NB4 (cell line): ENCODE measurements around the gene SAMD13.

ENCODE experiments used
- DNase-seq: peaks from one replicate; pipeline ENCODE4 v3.0.0; 2010; ENCODE audit warnings: low read depth
- H3K4me3 ChIP-seq: one replicate; pipeline ENCODE4 v1.5.1; 2011; ENCODE audit warnings: mild to moderate bottlenecking, low read depth, low read length, moderate library complexity
- CTCF ChIP-seq: IDR thresholded peaks from one replicate; pipeline ENCODE4 v1.5.1; 2012; ENCODE audit warnings: low read depth, low read length
- MAX ChIP-seq: IDR thresholded peaks from 2 replicates; pipeline ENCODE4 v1.6.1; 2011; ENCODE audit warnings: low read depth, low read length
- MYC ChIP-seq: IDR thresholded peaks from 2 replicates; pipeline ENCODE4 v1.6.1; 2011; ENCODE audit warnings: low read depth, low read length
- POLR2A ChIP-seq: IDR thresholded peaks from 2 replicates; pipeline ENCODE4 v1.6.1; 2011; ENCODE audit warnings: mild to moderate bottlenecking; ENCODE audit not compliant: insufficient read length; ENCODE audit errors: extremely low read depth

The SAMD13 gene

GRCh38 chr1:84259376-84259775 is 42.1 kb upstream of the SAMD13 start:
- no peak for DNase-seq
- TF ChIP-seq POLR2A (no peak), MYC (no peak), MAX (no peak), CTCF (no peak)
- no peak overlapping the region for H3K4me3 ChIP-seq

- no peak overlapping the region for H3K4me3 ChIP-seq
- no peak for DNase-seq
- TF ChIP-seq MAX (no peak), POLR2A (no peak), CTCF (no peak), MYC (no peak)
Observed at GRCh38 chr1:84259989-84260388, 41.5 kb upstream of the SAMD13 start.

- no peak for TF ChIP-seq CTCF
- no peak for TF ChIP-seq MYC
- TF ChIP-seq MAX = no peak
- no peak for TF ChIP-seq POLR2A
- DNase-seq = no peak
Observed at GRCh38 chr1:84260852-84261518, 40.5 kb upstream of the SAMD13 start.

GRCh38 chr1:84264961-84265360 is 36.5 kb upstream of the SAMD13 start:
- no peak for DNase-seq
- TF ChIP-seq CTCF (no peak), MYC (no peak), POLR2A (no peak), MAX (no peak)
- no peak overlapping the region for H3K4me3 ChIP-seq

More at GRCh38 chr1:84260852-84261518, 40.5 kb upstream of the SAMD13 start:
- no peak overlapping the region for H3K4me3 ChIP-seq

- no peak overlapping the region for H3K4me3 ChIP-seq
- DNase-seq = no peak
- TF ChIP-seq MAX (no peak), POLR2A (no peak), MYC (no peak)
Observed at GRCh38 chr1:84265867-84266266, 35.6 kb upstream of the SAMD13 start.

- H3K4me3 ChIP-seq = no peak overlapping the region
- DNase-seq = no peak
- TF ChIP-seq MAX (no peak), CTCF (no peak), POLR2A (no peak), MYC (no peak)
Observed at GRCh38 chr1:84266748-84267147, 34.8 kb upstream of the SAMD13 start.
